Posterior vena cava (tissue), 2 donors: ENCODE results near the gene ZNF648. TPM values are rescaled to one million over a fixed set of nuclear protein-coding genes. Genes with fewer than 3 reads are reported as not detected.
A peak's percentile ranks its signal among the peaks of the same experiment; 100 is the strongest.
"Not testable (repeated sequence)": the region's sequence is repeated elsewhere in the genome, so short reads cannot be mapped to it uniquely, and the experiment has no call there.

Experiments
- DNase-seq: peaks from one replicate; pipeline ENCODE4 v3.0.0-alpha.2; 2020; ENCODE audit warnings: low spot score
- intact Hi-C, 2 donors: fragments of 100-400 bp; cut with DNase I; formaldehyde crosslinking; loops; one replicate each; pipeline versions ENCODE4 v1.14.1 to v1.14.2; 2022 to 2023
- total RNA-seq, 2 donors: library from RNA; stranded (reverse); fragmentation: NEBNext Ultra II Directional; extraction: Animal tissue kit (Norgen Biotek cat#: 25700); gene quantifications; one replicate each; pipeline ENCODE4 v1.2.1, GENCODE V29; 2021
- donor health status: DM: yes; HTN: yes; CAD: no.
- donor health status: DM: yes; HTN: yes; CAD: no.

The ZNF648 gene
- total RNA-seq, 2 donors from 2014 or later: not detected

- intact Hi-C loops: not testable (repeated sequence)
Observed at GRCh38 chr1:182045481-182045880, 16.0 kb downstream of the ZNF648 start.

GRCh38 chr1:182041615-182042014, 19.9 kb downstream of the ZNF648 start:
- DNase-seq: no peak
- intact Hi-C loops: no loop called here

More at GRCh38 chr1:182045481-182045880, 16.0 kb downstream of the ZNF648 start:
- not testable (repeated sequence) for DNase-seq

GRCh38 chr1:182038220-182038619, 23.3 kb downstream of the ZNF648 start:
- intact Hi-C loops: no loop called here
- no peak for DNase-seq

- no peak for DNase-seq
- intact Hi-C loops: no loop called here
Observed at GRCh38 chr1:182035097-182035770, 26.3 kb downstream of the ZNF648 start.

GRCh38 chr1:182032251-182032650, 29.3 kb downstream of the ZNF648 start:
- intact Hi-C loops: no loop called here
- no peak for DNase-seq

- DNase-seq: peak; percentile 98
- intact Hi-C loops: no loop called here
Observed at GRCh38 chr1:182029379-182030331, 31.9 kb downstream of the ZNF648 start.

- intact Hi-C loops: no loop called here
Observed at GRCh38 chr1:182029002-182029378, 32.5 kb downstream of the ZNF648 start.

GRCh38 chr1:182015360-182015759, 46.2 kb downstream of the ZNF648 start:
- DNase-seq: no peak
- intact Hi-C loops: no loop called here

More at GRCh38 chr1:182029002-182029378, 32.5 kb downstream of the ZNF648 start:
- no peak for DNase-seq

- intact Hi-C loops, DNase-seq: not testable (repeated sequence)
Observed at GRCh38 chr1:182010800-182011370, 50.6 kb downstream of the ZNF648 start.

DNA sequence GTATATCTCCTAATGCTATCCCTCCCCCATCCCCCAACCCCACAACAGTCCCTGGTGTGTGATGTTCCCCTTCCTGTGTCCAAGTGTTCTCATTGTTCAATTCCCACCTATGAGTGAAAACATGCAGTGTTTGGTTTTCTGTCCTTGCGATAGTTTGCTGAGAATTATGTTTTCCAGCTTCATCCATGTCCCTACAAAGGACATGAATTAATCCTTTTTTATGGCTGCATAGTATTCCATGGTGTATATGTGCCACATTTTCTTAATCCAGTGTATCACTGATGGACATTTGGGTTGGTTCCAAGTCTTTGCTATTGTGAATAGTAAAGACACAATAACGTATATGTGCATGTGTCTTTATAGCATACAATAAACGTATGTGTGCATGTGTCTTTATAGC, 56.1 kb downstream of the ZNF648 start:
- DNase-seq, intact Hi-C loops: not testable (repeated sequence)

DNA sequence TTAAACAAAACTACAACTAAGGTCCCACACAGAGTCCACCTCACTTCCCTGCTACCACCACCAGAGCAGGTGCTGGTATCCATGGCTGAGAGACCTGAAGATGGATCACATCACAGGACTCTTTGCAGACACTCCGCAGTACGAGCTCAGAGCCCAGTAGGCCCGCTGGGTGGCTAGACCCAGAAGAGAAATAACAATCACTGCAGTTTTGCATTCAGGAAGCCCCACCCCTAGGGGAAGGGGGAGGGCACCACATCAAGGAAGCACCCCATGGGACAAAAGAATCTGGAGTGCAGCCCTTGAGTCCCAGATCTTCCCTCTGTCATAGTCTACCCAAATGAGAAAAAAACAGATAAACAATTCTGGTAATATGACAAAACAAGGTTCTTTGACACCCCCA, 56.9 kb downstream of the ZNF648 start:
- intact Hi-C loops: no loop called here

More for the DNA sequence above, 56.9 kb downstream of the ZNF648 start:
- no peak for DNase-seq
